Suprapubic skin (tissue), 4 donors: ENCODE data around the gene TTC28. TPM values are rescaled to one million over a fixed set of nuclear protein-coding genes. Genes with fewer than 3 reads are reported as not detected.
"Not testable (repeated sequence)": the region's sequence is repeated elsewhere in the genome, so short reads cannot be mapped to it uniquely, and the experiment has no call there.

Experiments
- DNase-seq, 2 donors: peaks; one replicate each; pipeline ENCODE4 v3.0.0-alpha.2; 2019; ENCODE audit warnings: low spot score in 2 of 2
- H3K27ac ChIP-seq: fragments of 200-600 bp; sonication (generic); one replicate; pipeline ENCODE4 v1.5.1; 2019
- H3K27me3 ChIP-seq: fragments of 200-600 bp; sonication (generic); one replicate; pipeline ENCODE4 v1.5.1; 2019
- H3K36me3 ChIP-seq: fragments of 200-600 bp; sonication (generic); one replicate; pipeline ENCODE4 v1.5.1; 2019
- H3K4me1 ChIP-seq: fragments of 200-600 bp; sonication (generic); one replicate; pipeline ENCODE4 v1.5.1; 2019
- H3K4me3 ChIP-seq: fragments of 200-600 bp; sonication (generic); one replicate; pipeline ENCODE4 v1.5.1; 2019; ENCODE audit warnings: mild to moderate bottlenecking
- H3K9me3 ChIP-seq: fragments of 200-600 bp; sonication (generic); one replicate; pipeline ENCODE4 v1.5.1; 2019
- CTCF ChIP-seq, 2 donors: fragments of 200-600 bp in 1 of 2; fragments of 450-650 bp in 1 of 2; sonication (generic) in 1 of 2; IDR thresholded peaks; one replicate each; pipeline ENCODE4 v1.5.1; 2016 to 2019; ENCODE audit warnings: antibody characterized with exemption in 2 of 2, mild to moderate bottlenecking in 1 of 2, moderate library complexity in 1 of 2
- EP300 ChIP-seq: sonication (generic); formaldehyde crosslinking; IDR thresholded peaks from one replicate; pipeline ENCODE4 v1.6.1; 2017; ENCODE audit warnings: antibody characterized with exemption
- POLR2A ChIP-seq, 2 donors: fragments of 450-650 bp; IDR thresholded peaks; one replicate each; pipeline ENCODE4 v1.6.1; 2017; ENCODE audit warnings: antibody characterized with exemption in 2 of 2, mild to moderate bottlenecking in 2 of 2, moderate library complexity in 2 of 2
- POLR2AphosphoS5 ChIP-seq, 3 donors: sonication (generic); formaldehyde crosslinking; IDR thresholded peaks; one replicate each; pipeline ENCODE4 v1.6.1; 2017; ENCODE audit warnings: antibody characterized with exemption in 3 of 3
- WGBS: methylation state at CpG from one replicate; pipeline ENCODE4 v1.1.5; 2018; 5-methylcytosine and 5-hydroxymethylcytosine counted together
- total RNA-seq, 4 donors: library from RNA; depleted of rRNA; stranded (reverse); fragments of >200 nt; gene quantifications; one replicate each; pipeline ENCODE4 v1.1.0, GENCODE V29; 2016

Gene TTC28
- total RNA-seq, 4 donors from 2014 or later, result 8.1 to 23.1 (median 11.7) TPM

GRCh38 chr22:28514321-28514821, 165.3 kb downstream of the TTC28 start:
- no peak for DNase-seq
- peaks cover 5% of the 10 kb centered on the region for H3K9me3 ChIP-seq
- 28% methylated on average over 3 of the region's 3 CpGs for WGBS
- TF ChIP-seq POLR2AphosphoS5 (IDR thresholded peaks at IDR 0.05) (no peak), POLR2A (IDR thresholded peaks at IDR 0.05) (no peak), EP300 (no peak), CTCF (IDR thresholded peaks at IDR 0.05) (no peak)
- no peak overlapping the region for H3K27ac ChIP-seq
- peaks cover 8% of the 10 kb centered on the region for H3K4me1 ChIP-seq
- no peaks in the 10 kb centered on the region for H3K36me3 ChIP-seq
- H3K4me3 ChIP-seq, result no peak overlapping the region
- H3K27me3 ChIP-seq, result no peaks in the 10 kb centered on the region

- not testable (repeated sequence) for DNase-seq, H3K27ac ChIP-seq, H3K27me3 ChIP-seq, H3K9me3 ChIP-seq, H3K4me1 ChIP-seq, H3K4me3 ChIP-seq, H3K36me3 ChIP-seq
- 96% methylated on average over 2 of the region's 2 CpGs for WGBS
These were observed 167.3 kb downstream of the TTC28 start for GRCh38 chr22:28512387-28512786.

- no peaks in the 10 kb centered on the region for H3K27me3 ChIP-seq
- no peak overlapping the region for H3K27ac ChIP-seq
- H3K4me1 ChIP-seq, result no peaks in the 10 kb centered on the region
- H3K36me3 ChIP-seq, result no peaks in the 10 kb centered on the region
- peaks cover 5% of the 10 kb centered on the region for H3K9me3 ChIP-seq
- DNase-seq, result no peak
- no peak for TF ChIP-seq CTCF (IDR thresholded peaks at IDR 0.05)
- no peak for TF ChIP-seq EP300
- no peak overlapping the region for H3K4me3 ChIP-seq
These were observed 171.7 kb downstream of the TTC28 start for GRCh38 chr22:28507896-28508295.

GRCh38 chr22:28506150-28506535, 173.5 kb downstream of the TTC28 start:
- H3K4me1 ChIP-seq, result no peaks in the 10 kb centered on the region
- no peaks in the 10 kb centered on the region for H3K36me3 ChIP-seq
- TF ChIP-seq EP300 (no peak), POLR2AphosphoS5 (IDR thresholded peaks at IDR 0.05) (no peak), POLR2A (IDR thresholded peaks at IDR 0.05) (no peak), CTCF (IDR thresholded peaks at IDR 0.05) (no peak)
- no peaks in the 10 kb centered on the region for H3K27me3 ChIP-seq
- H3K4me3 ChIP-seq, result no peak overlapping the region
- WGBS, result 93% methylated on average over 5 of the region's 9 CpGs
- no peak overlapping the region for H3K27ac ChIP-seq
- peaks cover 5% of the 10 kb centered on the region for H3K9me3 ChIP-seq
- DNase-seq, result no peak

GRCh38 chr22:28505416-28506149, 174.1 kb downstream of the TTC28 start:
- WGBS, result 71% methylated on average over 2 of the region's 15 CpGs

More at GRCh38 chr22:28505416-28506149, 174.1 kb downstream of the TTC28 start:
- H3K9me3 ChIP-seq, result peaks cover 2% of the 10 kb centered on the region
- no peaks in the 10 kb centered on the region for H3K36me3 ChIP-seq
- H3K4me3 ChIP-seq, result no peak overlapping the region
- no peak for DNase-seq
- H3K27me3 ChIP-seq, result no peaks in the 10 kb centered on the region
- TF ChIP-seq POLR2A (IDR thresholded peaks at IDR 0.05), result no peak
- TF ChIP-seq POLR2AphosphoS5 (IDR thresholded peaks at IDR 0.05), result no peak
- no peak for TF ChIP-seq CTCF (IDR thresholded peaks at IDR 0.05)
- TF ChIP-seq EP300, result no peak
- no peak overlapping the region for H3K27ac ChIP-seq
- no peaks in the 10 kb centered on the region for H3K4me1 ChIP-seq
